Putamen (tissue), 1 donor: Measurements from ENCODE around the gene ALX1.
"Not testable (repeated sequence)": the region's sequence is repeated elsewhere in the genome, so short reads cannot be mapped to it uniquely, and the experiment has no call there.

Experiments used
- DNase-seq: peaks from one replicate; pipeline ENCODE4 v3.0.0-alpha.2; 2016; ENCODE audit warnings: low spot score

The ALX1 gene

DNA sequence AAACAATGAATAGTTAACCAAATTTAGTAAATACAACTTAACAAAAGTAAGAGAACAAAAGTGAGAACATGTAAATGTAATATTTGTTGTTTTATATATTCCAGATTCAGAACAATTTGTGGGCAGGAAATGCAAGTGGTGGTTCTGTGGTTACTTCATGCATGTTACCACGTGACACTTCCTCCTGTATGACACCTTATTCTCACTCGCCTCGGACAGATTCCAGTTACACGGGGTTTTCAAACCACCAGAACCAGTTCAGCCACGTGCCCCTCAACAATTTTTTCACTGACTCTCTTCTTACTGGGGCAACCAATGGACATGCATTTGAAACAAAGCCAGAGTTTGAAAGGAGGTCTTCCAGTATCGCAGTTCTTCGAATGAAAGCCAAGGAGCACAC is 21.0 kb downstream of the ALX1 start:
- no peak for DNase-seq

DNA sequence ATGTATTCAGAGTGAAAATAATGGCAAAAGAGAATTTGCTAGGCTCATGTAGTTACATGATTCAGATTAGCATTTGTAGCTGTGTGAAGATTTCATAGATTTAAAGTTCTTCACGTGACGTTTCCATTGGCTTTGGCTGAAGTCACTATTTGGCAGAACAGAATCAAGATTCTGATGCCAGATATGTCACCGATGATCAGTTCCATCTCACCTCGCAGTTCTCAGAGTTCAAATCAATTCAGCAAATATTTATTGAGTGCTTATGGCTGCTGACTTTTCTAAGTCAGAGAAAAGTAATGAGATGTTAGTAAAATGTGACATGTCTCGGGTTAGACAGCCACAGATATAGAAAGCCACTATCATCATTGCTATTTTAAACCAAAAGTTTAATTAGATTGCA is 28.4 kb downstream of the ALX1 start:
- no peak for DNase-seq

DNA sequence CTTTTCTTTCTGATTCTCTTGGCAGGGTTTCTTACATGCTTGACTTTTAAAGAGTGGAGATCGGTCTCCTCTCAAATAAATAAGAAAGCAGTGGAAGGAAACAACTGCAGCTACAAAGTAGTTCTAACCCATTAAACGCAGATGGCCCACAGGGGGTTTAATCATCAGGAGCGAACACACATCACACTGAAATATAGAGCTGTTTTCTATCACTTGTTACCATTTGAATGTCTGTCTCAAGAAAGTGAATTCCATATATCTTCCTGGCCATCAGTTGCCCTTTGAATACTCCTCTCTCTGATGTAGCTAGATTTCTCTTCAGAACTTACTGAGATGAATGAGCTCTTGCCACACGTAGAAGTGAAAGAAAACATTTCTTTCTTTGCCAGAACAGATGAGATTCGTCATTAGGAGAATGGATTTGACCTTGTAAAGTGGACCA is 29.1 kb downstream of the ALX1 start:
- no peak for DNase-seq

DNA sequence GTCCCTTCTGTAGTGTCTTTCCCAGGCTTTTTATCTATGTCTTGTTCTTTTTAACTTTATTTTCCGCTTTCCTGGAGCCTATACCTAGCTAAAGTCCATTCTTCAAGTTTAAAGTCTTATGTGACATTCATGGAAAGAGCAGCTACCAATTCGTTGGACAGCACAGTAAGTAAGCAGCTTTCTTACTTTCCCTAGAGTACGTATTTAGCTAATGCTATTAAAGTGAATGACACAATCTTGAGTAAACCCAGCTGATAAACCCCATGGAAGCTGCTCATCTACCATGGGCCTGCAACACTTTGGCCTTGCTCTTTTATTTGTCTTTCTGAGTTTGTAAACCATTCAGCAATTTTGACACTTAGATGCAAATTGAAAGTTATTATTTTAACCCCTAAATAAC is 30.0 kb downstream of the ALX1 start:
- no peak for DNase-seq

DNA sequence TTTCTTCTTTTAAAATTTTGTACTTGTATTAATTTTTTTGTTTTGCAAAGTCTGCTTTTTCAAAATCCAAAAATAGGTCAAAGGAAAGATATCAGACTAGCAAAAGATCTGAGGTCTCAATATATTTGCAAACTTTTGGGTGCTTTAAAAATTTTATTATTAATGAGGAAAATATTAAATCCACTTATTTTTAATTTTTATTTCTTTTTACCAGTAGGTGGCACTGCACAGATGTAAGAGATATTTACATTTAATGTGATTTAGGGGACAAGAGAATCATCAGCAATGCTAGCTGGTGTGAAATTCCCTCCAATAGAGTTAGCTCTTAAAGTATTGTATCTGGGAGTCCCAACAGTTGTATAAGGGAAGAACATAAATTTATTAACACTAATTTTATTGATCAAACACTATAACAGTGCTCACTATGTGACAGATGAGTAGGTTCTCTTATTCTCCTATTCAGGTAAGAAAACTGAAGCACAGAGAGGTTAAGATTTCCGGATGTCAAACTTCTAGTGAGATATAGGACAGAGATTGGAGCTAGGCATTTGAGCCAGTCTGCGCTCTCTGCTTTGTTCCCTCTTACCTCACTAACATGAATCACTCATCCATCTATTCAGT is 30.5 kb downstream of the ALX1 start:
- no peak for DNase-seq

DNA sequence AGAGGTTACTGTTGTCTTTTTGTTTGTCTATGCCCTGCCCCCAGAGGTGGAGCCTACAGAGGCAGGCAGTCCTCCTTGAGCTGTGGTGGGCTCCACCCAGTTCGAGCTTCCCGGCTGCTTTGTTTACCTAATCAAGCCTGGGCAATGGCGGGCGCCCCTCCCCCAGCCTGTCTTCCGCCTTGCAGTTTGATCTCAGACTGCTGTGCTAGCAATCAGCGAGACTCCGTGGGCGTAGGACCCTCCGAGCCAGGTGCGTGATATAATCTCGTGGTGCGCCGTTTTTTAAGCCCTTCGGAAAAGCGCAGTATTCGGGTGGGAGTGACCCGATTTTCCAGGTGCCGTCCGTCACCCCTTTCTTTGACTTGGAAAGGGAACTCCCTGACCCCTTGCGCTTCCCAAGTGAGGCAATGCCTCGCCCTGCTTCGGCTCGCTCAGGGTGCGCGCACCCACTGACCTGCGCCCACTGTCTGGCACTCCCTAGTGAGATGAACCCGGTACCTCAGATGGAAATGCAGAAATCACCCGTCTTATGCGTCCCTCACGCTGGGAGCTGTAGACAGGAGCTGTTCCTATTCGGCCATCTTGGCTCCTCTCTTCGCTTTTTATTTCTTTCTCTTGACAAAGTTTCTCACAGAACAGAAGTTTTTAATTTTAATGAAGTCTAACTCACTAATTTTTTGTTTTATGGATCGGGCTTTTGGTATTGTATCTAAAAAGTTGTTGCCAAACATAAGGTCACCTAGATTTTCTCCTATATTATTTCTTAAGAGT is 38.0 kb downstream of the ALX1 start:
- DNase-seq = not testable (repeated sequence)

DNA sequence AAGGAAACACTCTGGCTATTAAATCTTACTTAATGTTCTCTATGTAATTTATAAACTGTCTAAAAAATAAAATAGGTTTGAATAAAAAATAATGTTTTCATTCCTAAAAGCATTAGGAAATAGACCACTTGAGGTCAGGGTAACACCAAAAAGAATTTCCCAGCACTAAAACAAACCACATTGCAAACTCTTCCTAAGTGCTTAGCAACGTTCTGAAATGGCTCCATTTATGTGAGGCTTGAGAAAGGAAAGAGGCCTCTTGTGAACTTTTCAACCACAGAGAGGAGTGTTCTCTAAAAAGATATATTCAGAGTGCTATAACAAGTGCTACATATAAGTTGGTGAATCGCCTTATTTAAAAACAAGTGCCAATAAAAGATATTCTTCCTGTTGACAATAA is 42.7 kb downstream of the ALX1 start:
- DNase-seq = no peak

DNA sequence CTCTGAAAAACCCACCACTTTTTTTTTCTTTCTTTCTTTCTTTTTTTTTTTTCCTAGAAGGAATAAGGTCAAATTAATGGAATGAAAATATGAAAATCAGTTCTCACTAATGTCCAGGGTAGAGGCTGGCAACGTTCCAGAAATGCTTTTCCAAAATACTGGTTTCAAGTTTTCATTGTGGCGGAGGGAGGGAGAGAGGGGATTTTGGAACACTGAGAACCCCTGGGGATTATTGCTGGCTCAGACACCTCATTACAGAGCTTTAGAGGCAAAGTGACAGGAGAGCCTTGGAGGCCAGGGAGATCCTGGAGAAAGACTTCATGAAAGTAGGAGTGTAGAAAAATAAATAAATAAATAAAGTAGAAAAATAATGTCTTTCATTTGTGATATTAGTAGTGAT is 45.4 kb downstream of the ALX1 start:
- no peak for DNase-seq

DNA sequence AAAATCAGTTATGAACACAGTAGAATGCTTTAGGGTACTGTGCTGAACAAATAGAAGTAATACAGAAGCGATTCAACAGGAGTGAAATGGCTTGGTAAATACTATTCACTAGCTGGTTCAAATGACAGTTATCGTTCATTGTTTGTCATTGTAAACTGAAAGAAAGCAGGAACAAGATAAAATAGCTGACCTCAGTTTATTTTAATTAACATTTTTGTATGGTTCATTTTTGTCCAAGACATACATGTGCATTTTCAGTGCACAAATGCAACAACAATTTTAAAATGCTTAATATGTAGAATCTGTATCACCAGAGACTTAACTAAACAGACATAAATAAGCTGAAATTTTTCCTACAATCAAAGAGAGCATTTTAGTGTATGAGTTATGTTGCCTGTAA is 49.9 kb downstream of the ALX1 start:
- DNase-seq = no peak

DNA sequence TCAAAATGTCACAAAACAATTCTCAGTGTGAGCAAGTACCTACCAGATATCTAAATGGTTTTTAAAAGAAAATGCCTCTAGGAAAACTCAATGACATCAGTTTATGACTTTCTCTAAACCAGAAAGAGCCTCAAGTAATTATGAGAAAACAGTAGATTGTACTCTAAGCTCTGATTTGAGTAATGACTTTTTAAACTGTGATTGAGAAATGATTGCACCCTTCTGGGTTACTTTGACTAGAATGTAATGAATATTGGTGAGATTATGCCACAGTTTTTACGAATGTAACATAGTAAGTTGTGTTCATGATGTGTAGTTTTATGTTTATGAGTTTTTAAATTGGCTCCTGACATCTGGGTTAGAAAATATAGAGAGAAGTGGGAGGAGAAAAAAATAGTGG is 68.8 kb downstream of the ALX1 start:
- DNase-seq = no peak

DNA sequence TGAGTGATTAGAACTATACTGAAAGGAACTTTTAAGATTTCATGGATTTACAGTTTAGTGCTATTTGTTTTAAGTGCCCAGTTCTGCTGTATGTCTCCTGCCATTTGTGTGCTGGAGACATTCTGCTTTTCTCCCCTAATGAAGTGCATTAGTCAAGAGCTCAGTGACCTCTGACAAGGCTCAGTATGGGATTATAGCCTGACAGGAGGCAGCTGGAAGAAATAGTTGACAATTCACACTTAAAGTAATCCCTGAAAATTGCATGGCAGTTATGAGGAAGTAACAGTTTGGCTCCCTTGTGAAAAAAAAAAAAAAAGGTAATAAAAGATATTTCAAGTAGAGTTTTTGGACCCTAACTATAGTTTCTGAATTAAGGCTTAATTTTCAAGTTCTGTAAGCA is 70.3 kb downstream of the ALX1 start:
- DNase-seq = no peak
